Fibroblast of skin of back (primary cell): ENCODE results near the gene BLM.

ENCODE experiments used
- DNase-seq: peaks from one replicate; pipeline ENCODE4 v3.0.0-alpha.2; 2013

BLM gene

GRCh38 chr15:90790561-90790960 is 73.4 kb downstream of the BLM start:
- DNase-seq: no peak

GRCh38 chr15:90794538-90794937 is 77.4 kb downstream of the BLM start:
- no peak for DNase-seq

- no peak for DNase-seq
Measured at GRCh38 chr15:90799639-90800170, 82.6 kb downstream of the BLM start.

- no peak for DNase-seq
Measured at GRCh38 chr15:90801803-90802202, 84.7 kb downstream of the BLM start.

GRCh38 chr15:90807074-90807785 is 90.1 kb downstream of the BLM start:
- no peak for DNase-seq

- DNase-seq: no peak
Measured at GRCh38 chr15:90807786-90808086, 90.6 kb downstream of the BLM start.

- DNase-seq: no peak
Measured at GRCh38 chr15:90808517-90809235, 91.5 kb downstream of the BLM start.

GRCh38 chr15:90809536-90809935 is 92.4 kb downstream of the BLM start:
- DNase-seq: no peak

- DNase-seq: no peak
Measured at GRCh38 chr15:90810354-90810753, 93.2 kb downstream of the BLM start.

GRCh38 chr15:90812171-90812957 is 95.2 kb downstream of the BLM start:
- no peak for DNase-seq

GRCh38 chr15:90812958-90813265 is 95.8 kb downstream of the BLM start:
- no peak for DNase-seq

GRCh38 chr15:90813796-90814190 is 96.6 kb downstream of the BLM start:
- DNase-seq: no peak

- no peak for DNase-seq
Measured at GRCh38 chr15:90814191-90814821, 97.2 kb downstream of the BLM start.

- no peak for DNase-seq
Measured at GRCh38 chr15:90816401-90817116, 99.4 kb downstream of the BLM start.

- DNase-seq: no peak
Measured at GRCh38 chr15:90817117-90818057, 100.2 kb downstream of the BLM start.

GRCh38 chr15:90818251-90819210 is 101.4 kb downstream of the BLM start:
- no peak for DNase-seq

- no peak for DNase-seq
Measured at GRCh38 chr15:90819390-90819789, 102.2 kb downstream of the BLM start.

- no peak for DNase-seq
Measured at GRCh38 chr15:90819850-90820249, 102.7 kb downstream of the BLM start.

- no peak for DNase-seq
Measured at GRCh38 chr15:90820481-90820880, 103.3 kb downstream of the BLM start.
